ENCODE results near the gene CAST.

Gene CAST

DNA sequence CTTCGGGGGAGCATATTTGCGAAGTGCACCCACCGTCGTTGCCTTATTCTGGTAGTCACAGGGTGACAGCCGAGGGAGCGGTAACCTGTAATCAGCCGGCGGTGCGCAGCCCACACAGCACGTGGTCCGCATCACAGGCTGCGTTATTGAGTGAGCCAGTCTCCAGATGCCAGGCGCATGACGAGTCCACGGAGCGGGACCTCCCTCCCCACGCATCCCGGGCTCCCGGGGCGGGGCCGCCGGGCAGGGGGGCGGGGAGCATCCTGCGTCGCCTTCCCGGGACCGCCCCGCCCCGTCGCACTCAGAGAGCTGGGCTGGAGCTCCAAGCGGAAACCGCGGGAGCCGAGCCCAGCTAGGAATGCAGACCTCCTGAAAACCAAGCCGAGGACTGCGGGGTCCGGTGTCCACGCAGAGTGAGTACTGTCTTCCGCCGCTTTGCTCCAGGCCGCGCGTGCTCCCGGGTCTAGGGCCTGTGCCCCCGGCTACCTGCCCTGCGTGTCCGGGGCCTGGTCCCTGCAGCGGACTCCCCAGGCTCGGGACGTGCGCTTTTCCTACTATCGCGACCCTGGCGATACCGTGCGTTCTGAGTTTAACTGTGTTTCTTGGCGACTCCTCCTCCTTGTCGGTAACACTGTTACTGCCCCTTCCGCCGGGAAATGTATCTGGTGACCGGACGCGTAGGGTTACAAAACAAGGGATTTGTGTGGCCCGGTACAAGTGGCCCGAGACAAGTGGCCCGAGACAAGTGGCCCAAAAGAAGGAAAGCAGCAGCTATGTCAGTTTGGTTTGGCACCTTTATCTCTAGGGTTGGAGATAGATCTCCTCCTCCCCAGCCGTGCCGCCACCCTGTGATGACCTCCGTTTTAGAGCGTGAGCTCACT lies 40.6 kb downstream of the CAST start:
- TF ChIP-seq GATA2 (IDR thresholded peaks at IDR 0.05; ENCODE audit: low read depth, low read length) (no peak), GATA3 (IDR thresholded peaks at IDR 0.05; ENCODE audit: low read depth, low read length) (no peak)

DNA sequence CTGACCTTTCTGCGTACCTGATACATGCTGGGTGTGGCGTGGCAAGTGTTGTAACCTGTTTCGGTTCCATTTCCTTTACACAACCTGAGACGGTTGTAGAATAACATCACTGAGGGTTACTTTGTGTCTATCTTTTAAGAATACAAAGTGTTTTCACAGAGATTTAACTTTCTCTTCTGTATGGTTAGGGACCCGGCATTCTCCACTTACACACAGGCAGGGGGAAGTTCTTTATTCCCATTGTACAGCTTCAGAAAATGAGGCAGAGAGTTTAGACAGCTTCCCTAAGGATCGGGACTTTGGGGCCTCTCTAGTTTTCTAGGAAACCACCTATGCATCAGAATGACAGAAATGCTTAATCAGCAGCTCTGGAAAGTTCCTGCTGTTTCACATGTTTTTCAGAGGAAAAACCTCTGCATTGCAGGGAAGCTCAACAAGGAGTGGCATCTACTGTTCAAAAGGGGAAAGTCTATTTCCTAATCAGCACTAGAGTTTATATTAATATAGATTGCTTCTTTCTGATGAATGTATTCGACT lies 41.3 kb downstream of the CAST start:
- TF ChIP-seq GATA2 (IDR thresholded peaks at IDR 0.05; ENCODE audit: low read depth, low read length) (no peak), GATA3 (IDR thresholded peaks at IDR 0.05; ENCODE audit: low read depth, low read length) (no peak)

DNA sequence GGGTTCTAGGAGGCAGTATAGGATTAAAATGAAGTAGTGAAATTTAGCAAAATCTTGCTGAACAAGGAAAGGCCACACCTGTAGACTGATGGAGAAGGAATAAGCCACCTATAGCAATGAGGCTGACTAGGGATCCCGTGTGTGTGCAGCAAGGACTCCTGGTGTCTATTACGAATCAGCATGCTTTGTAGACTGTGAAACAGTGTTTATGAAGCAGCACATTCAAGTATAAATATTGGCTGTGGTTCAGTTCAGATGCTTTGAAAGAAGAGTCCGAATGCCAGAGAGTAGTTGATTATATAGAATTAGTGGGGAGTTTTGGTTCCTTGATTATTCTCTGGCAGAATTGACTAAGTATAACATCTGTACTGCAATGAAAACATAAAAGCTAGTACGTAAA lies 41.8 kb downstream of the CAST start:
- TF ChIP-seq GATA2 (IDR thresholded peaks at IDR 0.05; ENCODE audit: low read depth, low read length): no peak
- no peak for TF ChIP-seq GATA3 (IDR thresholded peaks at IDR 0.05; ENCODE audit: low read depth, low read length)

DNA sequence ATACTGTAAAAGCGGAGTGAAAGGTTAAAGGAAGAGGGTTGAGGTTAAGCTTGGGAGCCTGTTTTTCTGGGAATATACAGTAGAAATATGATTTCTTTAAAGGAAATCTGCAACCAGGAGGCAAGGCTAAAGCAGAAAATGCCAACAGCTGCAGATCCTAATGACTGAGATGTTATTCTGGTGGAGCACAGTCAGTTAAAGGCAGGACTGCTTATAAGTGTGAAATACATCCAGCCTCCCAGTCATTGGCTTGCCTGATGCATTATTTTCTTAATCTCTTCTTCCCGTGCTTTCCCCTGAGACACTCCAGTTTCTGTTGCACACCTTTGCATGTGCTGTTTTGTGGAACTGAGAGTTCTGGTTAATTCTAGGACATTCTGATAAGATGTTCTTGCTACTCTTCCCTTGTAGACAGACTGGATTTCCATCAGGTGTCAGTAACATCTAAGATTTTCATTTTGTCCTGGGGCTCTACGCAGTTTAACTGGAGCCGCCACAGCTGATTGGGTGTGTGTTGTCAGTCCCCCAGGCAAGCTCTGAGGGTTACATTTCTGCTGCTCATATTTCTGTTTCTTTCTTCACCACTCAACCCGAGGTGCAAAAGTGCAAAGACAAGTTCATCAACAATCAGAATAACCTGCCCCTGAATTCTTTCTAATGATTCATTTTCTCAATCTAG lies 44.4 kb downstream of the CAST start:
- no peak for TF ChIP-seq GATA2 (IDR thresholded peaks at IDR 0.05; ENCODE audit: low read depth, low read length)
- TF ChIP-seq GATA3 (IDR thresholded peaks at IDR 0.05; ENCODE audit: low read depth, low read length): no peak

DNA sequence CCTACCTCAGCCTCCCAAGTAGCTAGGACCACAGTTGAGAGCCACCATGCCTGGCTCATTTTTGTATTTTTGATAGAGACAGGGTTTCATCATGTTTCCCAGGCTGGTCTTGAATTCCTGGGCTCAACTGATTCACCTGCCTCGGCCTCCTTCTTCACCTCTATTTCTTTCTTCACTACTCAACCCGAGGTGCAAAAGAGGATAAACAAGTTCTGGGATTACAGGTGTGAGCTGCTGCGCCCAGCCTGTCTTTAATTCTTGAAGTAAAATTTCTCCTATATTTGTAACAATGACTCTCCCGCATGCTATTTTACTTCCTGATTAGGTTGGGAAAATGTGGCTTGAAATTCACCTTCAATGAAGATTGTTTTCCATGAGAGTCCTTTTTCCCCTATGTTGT lies 46.4 kb downstream of the CAST start:
- no peak for TF ChIP-seq GATA2 (IDR thresholded peaks at IDR 0.05; ENCODE audit: low read depth, low read length)
- TF ChIP-seq GATA3 (IDR thresholded peaks at IDR 0.05; ENCODE audit: low read depth, low read length): no peak

DNA sequence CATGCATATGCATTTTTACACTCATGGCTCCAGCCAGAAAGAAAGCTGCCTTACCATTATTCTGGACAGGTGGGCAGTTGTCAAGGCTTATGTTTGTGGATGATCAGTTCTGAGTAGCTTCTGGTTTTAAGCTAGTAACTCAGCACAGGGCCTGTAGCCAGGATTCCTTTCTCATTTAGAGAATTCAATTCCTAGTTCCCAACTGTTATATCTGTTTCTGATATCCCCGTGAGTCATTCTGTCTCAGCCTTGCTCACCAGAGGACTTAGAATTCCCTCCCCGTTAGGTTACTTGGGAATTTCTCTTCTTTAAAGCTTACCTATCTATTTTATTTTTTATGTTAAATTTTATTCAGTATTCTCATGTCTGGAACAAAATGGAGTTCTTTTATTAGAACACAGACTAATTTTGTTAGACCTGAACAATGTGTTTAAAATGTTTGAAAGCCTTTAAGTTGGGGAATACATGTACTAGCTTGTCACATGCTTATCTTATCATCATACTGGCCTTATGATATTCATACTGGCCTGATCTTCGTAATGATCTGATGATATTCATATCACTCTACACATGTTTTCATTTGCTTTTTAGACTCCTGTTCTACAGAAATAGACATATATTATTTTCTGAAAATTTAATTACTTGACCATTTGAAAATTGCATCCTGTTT lies 47.1 kb downstream of the CAST start:
- TF ChIP-seq GATA3 (IDR thresholded peaks at IDR 0.05; ENCODE audit: low read depth, low read length) (no peak), GATA2 (IDR thresholded peaks at IDR 0.05; ENCODE audit: low read depth, low read length) (no peak)

DNA sequence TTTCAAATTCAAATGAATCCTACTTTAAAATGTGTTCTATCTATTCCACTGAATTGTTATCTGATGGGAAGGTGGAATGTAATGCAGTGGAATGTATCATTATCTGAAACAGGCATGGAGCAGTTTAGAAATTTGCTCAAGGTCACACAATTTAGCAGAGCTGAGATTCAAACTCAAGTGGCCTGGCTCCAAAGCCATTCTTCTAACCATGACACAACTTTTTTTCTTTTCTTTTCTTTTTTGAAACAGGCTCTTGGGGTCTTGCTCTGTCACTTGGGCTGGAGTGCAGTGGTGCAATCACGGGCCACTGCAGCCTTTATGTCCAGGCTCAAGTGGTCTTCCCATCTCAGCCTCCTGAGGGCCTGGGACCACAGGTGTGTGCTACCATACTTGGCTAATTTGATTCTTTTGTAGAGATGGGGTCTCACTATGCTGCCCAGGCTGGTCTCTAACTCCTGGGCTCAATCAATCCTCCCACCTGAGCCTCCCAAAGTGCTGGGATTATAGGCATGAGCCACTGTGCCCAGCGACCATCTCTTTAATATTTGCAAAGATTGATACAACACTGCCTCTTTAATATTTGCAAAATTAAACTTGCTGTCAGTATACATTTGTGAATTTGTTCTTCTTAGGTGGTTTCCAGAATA lies 50.0 kb downstream of the CAST start:
- TF ChIP-seq GATA2 (IDR thresholded peaks at IDR 0.05; ENCODE audit: low read depth, low read length) (no peak), GATA3 (IDR thresholded peaks at IDR 0.05; ENCODE audit: low read depth, low read length) (no peak)

DNA sequence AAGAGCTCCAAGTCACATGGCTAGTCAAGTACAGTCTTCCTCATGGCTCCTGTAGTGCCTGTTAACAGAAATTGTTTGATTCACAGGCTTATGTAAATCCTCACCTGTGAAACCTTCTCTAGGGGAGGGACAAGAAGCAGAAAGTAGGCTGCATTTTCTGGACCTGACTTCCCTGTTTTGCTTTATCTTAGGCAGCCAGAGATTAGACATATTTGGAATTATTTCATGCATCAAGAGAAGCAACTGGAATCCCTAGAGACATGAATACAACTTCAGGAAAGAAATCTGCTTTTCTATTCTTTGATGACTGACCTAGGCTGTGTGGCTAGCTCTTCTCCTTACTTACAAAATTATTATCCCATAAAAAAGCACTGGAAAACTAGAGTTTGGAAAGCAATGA lies 52.3 kb downstream of the CAST start:
- no peak for TF ChIP-seq GATA2 (IDR thresholded peaks at IDR 0.05; ENCODE audit: low read depth, low read length)
- TF ChIP-seq GATA3 (IDR thresholded peaks at IDR 0.05; ENCODE audit: low read depth, low read length): no peak

DNA sequence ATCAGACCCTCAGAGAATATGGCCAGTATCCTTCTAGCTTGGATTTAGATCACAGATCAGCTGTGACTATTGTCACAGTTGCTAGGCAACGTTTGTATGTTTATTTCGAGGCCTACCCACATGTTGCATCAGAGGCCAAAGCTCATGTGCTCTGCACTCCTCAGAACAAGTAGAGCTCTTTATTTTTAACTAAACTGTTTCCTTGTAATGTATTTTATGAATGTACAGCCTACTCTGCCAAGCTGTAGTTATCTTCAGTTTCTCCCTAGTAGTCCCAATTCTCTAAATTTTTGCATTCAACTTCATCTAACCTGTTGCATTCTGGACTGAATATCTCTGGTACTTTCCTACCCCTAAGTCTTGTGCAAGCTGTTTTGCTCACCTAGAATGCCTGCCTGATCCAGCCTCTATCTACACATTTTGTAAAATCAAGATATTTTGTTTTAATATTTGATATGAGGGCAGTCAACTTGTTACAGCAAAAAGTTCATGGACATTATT lies 52.8 kb downstream of the CAST start:
- TF ChIP-seq GATA3 (IDR thresholded peaks at IDR 0.05; ENCODE audit: low read depth, low read length) (no peak), GATA2 (IDR thresholded peaks at IDR 0.05; ENCODE audit: low read depth, low read length) (no peak)

DNA sequence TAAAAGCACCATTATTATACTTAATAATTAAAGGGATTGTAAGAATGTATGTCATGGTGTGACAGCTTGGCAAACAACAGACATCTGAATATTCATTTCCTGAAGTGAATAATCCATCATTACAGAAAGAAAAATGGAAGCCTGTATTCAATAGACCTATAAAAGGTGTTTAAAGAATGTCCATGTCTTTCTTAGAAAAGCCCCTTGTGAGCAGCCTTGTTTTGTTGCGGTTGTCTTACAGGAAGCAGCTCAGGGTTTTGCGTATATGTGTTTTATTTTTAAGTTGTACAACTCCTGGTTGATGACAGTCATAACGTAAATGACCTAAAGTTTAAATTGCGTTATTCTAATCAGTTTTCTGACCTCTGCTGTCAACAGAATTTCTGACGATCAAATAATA lies 53.8 kb downstream of the CAST start:
- TF ChIP-seq GATA3 (IDR thresholded peaks at IDR 0.05; ENCODE audit: low read depth, low read length) (no peak), GATA2 (IDR thresholded peaks at IDR 0.05; ENCODE audit: low read depth, low read length) (no peak)

DNA sequence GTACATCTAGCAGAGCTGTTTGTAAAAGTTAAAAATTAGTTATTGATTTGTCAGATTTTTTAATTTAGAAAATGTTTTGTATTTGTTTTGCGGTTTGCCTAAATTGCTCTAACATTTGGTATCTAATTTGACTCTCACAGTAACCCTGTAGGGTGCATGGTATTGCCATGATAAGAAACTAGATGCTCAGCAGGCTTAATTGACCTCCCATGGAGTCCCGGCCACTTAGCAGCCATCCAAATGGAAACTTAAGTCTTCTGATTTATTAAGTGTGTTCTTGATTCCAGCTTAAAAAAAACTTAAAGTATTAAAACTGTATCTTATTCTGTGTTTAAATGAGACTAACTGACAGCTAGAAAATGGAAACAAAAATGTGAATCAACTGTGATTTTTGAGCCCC lies 54.5 kb downstream of the CAST start:
- TF ChIP-seq GATA3 (IDR thresholded peaks at IDR 0.05; ENCODE audit: low read depth, low read length) (no peak), GATA2 (IDR thresholded peaks at IDR 0.05; ENCODE audit: low read depth, low read length) (no peak)

DNA sequence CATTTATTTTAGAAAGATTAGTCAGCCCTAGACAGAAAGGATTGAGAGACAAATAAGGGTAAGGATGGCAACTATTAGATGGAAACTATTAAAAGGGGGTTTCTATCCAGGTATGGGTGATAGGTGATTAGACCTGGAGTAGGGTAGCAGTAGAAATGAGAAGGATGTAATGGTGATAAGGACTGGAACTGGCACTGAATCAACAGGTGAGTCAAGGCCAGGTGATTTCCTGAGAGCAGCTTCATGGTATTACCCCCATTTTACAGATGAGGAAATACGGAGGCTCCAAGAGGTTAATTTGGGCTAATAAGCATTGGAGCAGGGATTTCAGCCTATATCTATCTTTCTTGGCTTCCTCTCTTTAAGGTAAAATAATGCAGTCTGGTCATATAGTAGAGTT lies 55.7 kb downstream of the CAST start:
- TF ChIP-seq GATA3 (IDR thresholded peaks at IDR 0.05; ENCODE audit: low read depth, low read length) (no peak), GATA2 (IDR thresholded peaks at IDR 0.05; ENCODE audit: low read depth, low read length) (no peak)

DNA sequence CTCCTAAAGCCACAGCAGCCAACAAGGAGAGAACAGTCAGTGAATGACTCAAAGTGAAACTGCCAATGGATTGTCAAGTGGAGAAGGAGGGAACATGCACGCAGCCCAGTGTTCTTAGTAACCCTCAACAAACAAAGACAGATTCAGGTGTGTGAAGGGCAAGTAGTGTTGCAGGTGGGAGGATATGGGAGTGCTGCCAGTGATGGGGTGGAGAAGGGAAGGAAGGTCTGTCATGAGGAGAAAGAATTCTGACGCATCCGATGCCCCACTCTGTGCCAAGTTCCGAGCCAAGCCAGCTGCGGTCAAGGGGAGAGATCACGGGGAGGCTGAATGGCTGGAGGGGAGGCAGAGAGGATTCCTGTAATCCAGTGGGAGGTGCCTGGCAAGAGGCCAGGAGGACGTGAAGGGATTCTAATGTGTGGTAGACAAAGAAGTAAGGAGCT lies 56.5 kb downstream of the CAST start:
- no peak for TF ChIP-seq GATA3 (IDR thresholded peaks at IDR 0.05; ENCODE audit: low read depth, low read length)
- no peak for TF ChIP-seq GATA2 (IDR thresholded peaks at IDR 0.05; ENCODE audit: low read depth, low read length)

DNA sequence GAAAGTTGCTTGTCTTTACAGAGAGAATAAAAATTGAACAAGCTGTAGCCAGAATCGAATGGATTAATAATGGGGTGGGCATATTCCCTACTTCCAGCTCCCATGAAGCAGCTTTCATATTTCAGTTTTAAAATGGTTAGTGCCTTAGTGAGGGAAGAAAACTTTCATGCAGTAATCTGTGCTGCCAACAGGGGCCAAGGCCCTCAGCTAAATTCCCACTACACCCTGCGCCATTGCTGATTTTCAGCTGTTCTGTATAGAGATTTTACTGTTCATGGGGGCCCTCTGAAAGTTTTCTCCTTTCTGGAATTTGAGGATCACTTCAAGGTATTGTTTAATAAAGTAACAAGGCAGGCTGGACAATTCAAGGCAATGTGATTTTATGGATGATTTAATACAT lies 58.2 kb downstream of the CAST start:
- TF ChIP-seq GATA2 (IDR thresholded peaks at IDR 0.05; ENCODE audit: low read depth, low read length) (no peak), GATA3 (IDR thresholded peaks at IDR 0.05; ENCODE audit: low read depth, low read length) (no peak)

Measured in SH-SY5Y (cell line).